OCI-LY1 (cell line): ENCODE results near the gene DOCK10.

Experiments
- EZH2 ChIP-seq: fragments of 200-600 bp; sonication (generic), shearing (Covaris generic); IDR thresholded peaks from 2 replicates; pipeline ENCODE4 v1.8.0; 2017; ENCODE audit warnings: borderline replicate concordance, mixed run types, mild to moderate bottlenecking, antibody characterized with exemption, low read length, moderate library complexity, mixed read lengths
- TF ChIP-seq, protein P1 (sequence below): fragments of 200-600 bp; sonication (generic), shearing (Covaris generic); IDR thresholded peaks from 2 replicates; pipeline ENCODE4 v1.5.1; 2017; ENCODE audit warnings: mild to moderate bottlenecking, antibody characterized with exemption, low read length, moderate library complexity, mixed read lengths

DNA sequence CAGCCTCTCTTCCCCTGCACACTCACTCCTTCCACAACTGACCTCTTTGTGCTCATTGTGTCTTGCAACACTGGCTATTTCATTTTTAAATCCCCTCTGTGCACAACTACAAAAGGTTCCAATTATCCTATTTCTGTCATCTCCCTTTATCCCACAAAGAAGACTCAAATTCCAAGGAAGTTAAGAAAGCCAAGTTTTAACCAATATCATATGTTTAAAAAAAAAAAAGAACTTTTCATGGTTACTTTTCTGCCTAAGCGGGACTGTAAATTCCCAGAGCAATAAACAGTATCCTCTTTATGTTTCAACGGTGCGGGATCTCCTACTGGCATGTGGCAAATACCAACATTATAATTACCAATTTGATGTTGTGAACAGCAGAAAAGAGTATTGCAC lies 83.8 kb downstream of the DOCK10 start:
- TF ChIP-seq, protein P1, sequence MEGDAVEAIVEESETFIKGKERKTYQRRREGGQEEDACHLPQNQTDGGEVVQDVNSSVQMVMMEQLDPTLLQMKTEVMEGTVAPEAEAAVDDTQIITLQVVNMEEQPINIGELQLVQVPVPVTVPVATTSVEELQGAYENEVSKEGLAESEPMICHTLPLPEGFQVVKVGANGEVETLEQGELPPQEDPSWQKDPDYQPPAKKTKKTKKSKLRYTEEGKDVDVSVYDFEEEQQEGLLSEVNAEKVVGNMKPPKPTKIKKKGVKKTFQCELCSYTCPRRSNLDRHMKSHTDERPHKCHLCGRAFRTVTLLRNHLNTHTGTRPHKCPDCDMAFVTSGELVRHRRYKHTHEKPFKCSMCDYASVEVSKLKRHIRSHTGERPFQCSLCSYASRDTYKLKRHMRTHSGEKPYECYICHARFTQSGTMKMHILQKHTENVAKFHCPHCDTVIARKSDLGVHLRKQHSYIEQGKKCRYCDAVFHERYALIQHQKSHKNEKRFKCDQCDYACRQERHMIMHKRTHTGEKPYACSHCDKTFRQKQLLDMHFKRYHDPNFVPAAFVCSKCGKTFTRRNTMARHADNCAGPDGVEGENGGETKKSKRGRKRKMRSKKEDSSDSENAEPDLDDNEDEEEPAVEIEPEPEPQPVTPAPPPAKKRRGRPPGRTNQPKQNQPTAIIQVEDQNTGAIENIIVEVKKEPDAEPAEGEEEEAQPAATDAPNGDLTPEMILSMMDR: no peak
- TF ChIP-seq EZH2: no peak
